Mammary epithelial cell (primary cell): ENCODE measurements around the gene PTCHD1.

Source experiments
- EZH2 ChIP-seq: IDR thresholded peaks from 2 replicates; pipeline ENCODE4 v1.6.1; 2012; ENCODE audit warnings: low read length, inconsistent platforms, borderline replicate concordance
- TF ChIP-seq, protein P1 (sequence below), 2 donors: IDR thresholded peaks in 1 of 2; conservative IDR thresholded peaks in 1 of 2; 2 replicates each; pipeline ENCODE4 v1.5.1; 2011 to 2012; ENCODE audit warnings: inconsistent platforms in 2 of 2, low read length in 2 of 2, mild to moderate bottlenecking in 2 of 2, control low read depth in 1 of 2, low read depth in 1 of 2; ENCODE audit not compliant: insufficient read depth in 1 of 2; ENCODE audit errors: extremely low read depth in 1 of 2

DNA sequence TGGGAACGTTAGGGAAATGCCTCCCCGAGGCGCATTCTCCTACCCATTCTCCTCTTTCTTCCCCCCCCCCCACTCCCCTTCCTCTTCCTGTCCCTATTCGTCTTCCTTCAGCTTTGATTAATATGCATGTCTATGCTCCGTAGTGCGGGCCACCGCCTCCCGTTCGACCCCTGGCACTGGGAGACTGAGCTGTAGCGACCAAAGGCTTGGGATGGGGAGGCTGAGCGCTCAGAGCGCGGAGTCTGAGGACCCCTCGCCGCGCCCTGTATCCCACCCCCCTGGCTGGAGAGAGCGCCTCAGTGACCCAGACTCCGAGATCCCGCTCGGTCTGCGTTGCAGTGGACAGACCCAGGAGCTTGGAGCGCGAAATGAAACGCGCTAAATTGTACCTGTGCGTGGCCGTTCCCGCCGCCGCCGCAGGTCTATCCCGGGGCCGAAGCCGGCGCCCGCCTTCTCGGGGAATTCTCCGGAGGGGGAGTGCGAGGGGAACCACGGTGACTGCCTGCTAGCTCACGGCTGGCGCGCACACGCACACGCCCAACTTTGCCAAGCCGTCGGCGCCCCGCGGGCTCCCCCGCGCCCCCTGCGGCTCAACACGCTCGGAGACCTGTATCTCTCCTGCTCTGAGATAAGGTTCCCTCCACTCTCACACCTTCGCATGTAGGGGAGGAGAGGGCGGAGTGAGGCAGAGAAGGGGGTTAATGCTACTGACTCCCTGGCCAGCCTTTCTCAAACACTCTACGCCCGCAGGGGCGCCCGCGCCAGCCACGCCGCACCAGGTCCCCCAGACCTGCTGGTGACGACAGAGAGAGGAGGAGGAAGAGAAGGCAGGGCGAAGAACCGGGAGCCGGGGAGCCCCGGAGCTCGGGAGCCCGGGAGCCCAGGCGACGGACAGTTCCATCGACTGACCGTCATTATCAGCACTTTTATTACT, 1.5 kb upstream of the PTCHD1 start:
- TF ChIP-seq, protein P1, sequence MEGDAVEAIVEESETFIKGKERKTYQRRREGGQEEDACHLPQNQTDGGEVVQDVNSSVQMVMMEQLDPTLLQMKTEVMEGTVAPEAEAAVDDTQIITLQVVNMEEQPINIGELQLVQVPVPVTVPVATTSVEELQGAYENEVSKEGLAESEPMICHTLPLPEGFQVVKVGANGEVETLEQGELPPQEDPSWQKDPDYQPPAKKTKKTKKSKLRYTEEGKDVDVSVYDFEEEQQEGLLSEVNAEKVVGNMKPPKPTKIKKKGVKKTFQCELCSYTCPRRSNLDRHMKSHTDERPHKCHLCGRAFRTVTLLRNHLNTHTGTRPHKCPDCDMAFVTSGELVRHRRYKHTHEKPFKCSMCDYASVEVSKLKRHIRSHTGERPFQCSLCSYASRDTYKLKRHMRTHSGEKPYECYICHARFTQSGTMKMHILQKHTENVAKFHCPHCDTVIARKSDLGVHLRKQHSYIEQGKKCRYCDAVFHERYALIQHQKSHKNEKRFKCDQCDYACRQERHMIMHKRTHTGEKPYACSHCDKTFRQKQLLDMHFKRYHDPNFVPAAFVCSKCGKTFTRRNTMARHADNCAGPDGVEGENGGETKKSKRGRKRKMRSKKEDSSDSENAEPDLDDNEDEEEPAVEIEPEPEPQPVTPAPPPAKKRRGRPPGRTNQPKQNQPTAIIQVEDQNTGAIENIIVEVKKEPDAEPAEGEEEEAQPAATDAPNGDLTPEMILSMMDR (conservative IDR thresholded peaks at IDR 0.05 in 1 of 2, IDR thresholded peaks at IDR 0.05 in 1 of 2; ENCODE audit: extremely low read depth in 1 of 2, insufficient read depth in 1 of 2, low read depth in 1 of 2, low read length in 2 of 2): no peak
- TF ChIP-seq EZH2: no peak
